ENCODE measurements around the gene CMSS1.

CMSS1 gene

DNA sequence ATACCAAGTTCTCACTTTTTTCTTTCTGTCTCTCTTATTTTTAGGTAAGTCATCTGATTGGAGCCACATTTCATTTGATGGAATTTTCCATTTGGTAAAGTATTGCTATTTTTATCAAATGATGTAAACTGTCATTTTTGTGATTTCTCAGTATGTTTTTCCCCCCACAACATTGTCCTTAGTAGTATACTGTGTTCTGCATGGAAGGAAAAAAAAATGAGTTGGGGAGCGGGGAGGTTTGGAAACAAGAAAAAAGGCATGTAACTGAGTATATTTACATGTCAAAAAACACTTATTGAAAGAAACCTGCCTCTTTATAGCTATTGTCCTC is 192.4 kb downstream of the CMSS1 start:
- no peak for DNase-seq (ENCODE audit: low read depth)
- no peak overlapping the region for H3K4me3 ChIP-seq (ENCODE audit: control insufficient read depth, low read depth, low read length)
- TF ChIP-seq, protein P1, sequence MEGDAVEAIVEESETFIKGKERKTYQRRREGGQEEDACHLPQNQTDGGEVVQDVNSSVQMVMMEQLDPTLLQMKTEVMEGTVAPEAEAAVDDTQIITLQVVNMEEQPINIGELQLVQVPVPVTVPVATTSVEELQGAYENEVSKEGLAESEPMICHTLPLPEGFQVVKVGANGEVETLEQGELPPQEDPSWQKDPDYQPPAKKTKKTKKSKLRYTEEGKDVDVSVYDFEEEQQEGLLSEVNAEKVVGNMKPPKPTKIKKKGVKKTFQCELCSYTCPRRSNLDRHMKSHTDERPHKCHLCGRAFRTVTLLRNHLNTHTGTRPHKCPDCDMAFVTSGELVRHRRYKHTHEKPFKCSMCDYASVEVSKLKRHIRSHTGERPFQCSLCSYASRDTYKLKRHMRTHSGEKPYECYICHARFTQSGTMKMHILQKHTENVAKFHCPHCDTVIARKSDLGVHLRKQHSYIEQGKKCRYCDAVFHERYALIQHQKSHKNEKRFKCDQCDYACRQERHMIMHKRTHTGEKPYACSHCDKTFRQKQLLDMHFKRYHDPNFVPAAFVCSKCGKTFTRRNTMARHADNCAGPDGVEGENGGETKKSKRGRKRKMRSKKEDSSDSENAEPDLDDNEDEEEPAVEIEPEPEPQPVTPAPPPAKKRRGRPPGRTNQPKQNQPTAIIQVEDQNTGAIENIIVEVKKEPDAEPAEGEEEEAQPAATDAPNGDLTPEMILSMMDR (conservative IDR thresholded peaks at IDR 0.05; ENCODE audit: control insufficient read depth, insufficient read depth, low read depth, low read length) = no peak

DNA sequence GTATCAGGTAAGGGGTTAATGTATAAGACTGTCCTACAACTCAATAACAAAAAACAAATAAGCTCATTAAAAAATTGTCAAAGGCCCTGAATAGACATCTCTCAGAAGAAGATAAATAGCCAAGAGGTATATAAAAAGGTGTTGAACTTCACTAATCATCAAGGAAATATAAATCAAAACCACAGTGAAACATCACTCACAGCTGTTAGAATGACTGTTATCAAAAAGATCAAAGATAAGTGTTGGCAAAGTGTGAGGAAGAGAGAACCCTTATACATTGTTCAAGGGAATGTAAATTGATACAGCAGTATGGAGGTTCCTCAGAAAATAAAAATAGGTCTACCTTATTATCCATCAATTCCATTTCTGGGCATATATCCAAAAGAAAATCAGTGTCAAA is 201.1 kb downstream of the CMSS1 start:
- no peak overlapping the region for H3K4me3 ChIP-seq (ENCODE audit: control insufficient read depth, low read depth, low read length)
- TF ChIP-seq, protein P1 (conservative IDR thresholded peaks at IDR 0.05; ENCODE audit: control insufficient read depth, insufficient read depth, low read depth, low read length) = no peak
- DNase-seq (ENCODE audit: low read depth) = no peak

DNA sequence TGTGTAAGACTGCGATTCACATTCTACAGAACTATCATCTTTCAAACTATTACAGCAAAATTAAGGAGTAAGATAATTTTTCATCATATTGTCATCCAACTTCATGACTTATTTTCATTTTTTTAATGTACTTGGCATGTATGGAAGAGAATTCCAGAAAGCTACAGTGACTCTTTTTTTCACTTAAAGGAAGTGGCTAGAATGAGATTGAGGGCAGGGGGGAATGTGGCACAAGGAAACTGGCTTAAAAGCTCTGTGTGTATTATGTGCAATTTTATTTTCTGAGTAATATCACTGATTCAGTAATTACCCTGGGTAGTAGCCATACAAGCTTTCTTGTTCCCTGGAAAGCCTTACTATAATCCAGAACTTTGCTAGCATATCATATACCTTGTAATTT is 202.1 kb downstream of the CMSS1 start:
- TF ChIP-seq, protein P1 (conservative IDR thresholded peaks at IDR 0.05; ENCODE audit: control insufficient read depth, insufficient read depth, low read depth, low read length) = no peak
- no peak overlapping the region for H3K4me3 ChIP-seq (ENCODE audit: control insufficient read depth, low read depth, low read length)
- no peak for DNase-seq (ENCODE audit: low read depth)

DNA sequence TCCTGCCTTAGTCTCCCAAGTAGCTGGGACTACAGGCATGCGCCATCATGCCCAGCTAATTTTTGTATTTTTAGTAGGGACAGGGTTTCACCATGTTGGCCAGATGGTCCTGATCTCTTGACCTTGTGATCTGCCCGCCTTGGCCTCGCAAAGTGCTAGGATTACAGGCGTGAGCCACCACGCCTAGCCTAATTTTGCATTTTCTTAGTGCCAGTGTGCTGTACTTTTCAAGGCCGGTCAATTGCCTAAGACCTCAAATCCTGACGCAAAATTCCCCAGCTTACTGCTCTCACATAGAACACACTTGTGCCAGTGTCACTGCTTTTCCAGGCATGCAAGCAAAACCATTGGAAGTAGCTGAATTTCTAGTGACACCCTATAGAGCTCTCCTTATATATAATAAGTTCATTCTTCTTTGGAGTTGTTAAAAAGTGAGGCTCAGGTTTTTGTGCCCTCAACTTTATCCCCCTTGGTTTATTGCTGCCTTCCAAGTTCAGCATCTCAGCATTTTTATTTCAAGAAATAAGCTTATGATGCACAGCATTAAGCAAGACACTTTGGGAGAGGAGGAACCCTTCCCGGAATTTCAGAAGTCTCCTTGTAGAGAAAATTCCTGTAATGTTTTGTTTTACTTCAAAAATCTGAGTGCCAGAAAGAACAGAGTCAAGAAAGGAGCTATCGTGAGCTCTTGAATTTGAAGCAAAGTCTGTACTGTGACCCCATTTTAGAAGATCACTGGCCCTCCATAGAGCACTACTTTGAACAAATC is 203.4 kb downstream of the CMSS1 start:
- TF ChIP-seq, protein P1 (conservative IDR thresholded peaks at IDR 0.05; ENCODE audit: control insufficient read depth, insufficient read depth, low read depth, low read length) = no peak
- DNase-seq (ENCODE audit: low read depth) = no peak
- H3K4me3 ChIP-seq (ENCODE audit: control insufficient read depth, low read depth, low read length) = no peak overlapping the region

DNA sequence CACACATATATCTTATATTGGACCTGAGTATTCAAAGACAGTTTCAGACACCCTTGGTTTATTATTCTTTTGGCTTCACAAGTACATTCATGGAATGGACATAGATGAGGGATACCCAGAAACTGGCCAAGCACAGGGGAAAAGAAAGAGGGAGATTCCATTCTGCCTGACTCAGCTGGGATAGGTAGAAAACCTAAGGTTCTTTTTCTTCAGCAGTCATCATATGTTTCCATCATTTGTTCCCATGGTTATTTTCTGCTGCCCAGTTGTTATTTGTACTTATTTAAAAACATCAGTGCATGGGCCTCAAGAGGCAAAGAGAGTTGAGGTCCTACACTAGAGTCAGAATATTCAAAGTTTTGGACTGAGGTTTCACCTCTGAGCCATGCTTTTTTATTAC is 204.8 kb downstream of the CMSS1 start:
- no peak for DNase-seq (ENCODE audit: low read depth)
- TF ChIP-seq, protein P1 (conservative IDR thresholded peaks at IDR 0.05; ENCODE audit: control insufficient read depth, insufficient read depth, low read depth, low read length) = no peak
- H3K4me3 ChIP-seq (ENCODE audit: control insufficient read depth, low read depth, low read length) = no peak overlapping the region

DNA sequence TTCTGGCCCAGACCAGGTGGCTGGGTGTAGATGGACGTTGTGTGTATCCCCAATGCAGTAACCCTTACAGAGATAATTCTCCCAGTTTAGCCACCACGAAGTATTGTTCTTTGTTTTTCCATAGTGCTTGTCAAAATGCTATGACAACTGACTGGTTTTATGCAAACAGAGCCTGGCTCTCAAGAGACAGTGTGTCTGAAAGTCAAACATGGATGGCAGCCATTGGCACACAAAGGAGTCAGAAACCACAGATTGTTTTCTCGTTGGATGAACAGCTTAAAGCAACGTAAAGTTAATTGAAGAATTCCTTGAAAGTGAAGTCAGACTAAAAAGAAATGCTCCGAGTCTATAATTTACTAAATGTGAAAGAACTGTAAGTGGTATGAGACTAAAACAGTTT is 205.5 kb downstream of the CMSS1 start:
- TF ChIP-seq, protein P1 (conservative IDR thresholded peaks at IDR 0.05; ENCODE audit: control insufficient read depth, insufficient read depth, low read depth, low read length) = no peak
- DNase-seq (ENCODE audit: low read depth) = no peak
- no peak overlapping the region for H3K4me3 ChIP-seq (ENCODE audit: control insufficient read depth, low read depth, low read length)

DNA sequence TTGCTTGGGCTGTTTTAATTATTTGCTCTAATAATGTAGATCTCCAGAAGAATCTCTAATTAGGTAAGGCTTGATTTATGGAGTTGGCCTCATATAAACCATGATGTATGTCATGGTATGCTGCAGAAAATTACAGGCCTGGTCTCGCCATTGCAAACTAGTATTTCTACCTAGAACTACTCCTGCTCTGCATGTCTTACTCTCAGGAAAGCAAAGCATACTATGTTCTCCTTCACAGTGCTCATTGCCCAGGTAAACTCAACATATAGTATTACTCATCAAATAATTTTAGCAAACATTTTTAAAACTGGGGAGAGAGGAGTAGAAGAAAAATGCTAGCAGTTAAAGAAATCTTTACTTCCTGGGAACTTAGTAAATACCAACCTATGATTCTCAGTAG is 205.9 kb downstream of the CMSS1 start:
- DNase-seq (ENCODE audit: low read depth) = no peak
- TF ChIP-seq, protein P1 (conservative IDR thresholded peaks at IDR 0.05; ENCODE audit: control insufficient read depth, insufficient read depth, low read depth, low read length) = no peak
- no peak overlapping the region for H3K4me3 ChIP-seq (ENCODE audit: control insufficient read depth, low read depth, low read length)
